ENCODE measurements around the gene GRAMD2B.
"Not testable (repeated sequence)": the region's sequence is repeated elsewhere in the genome, so short reads cannot be mapped to it uniquely, and the experiment has no call there.

The GRAMD2B gene

DNA sequence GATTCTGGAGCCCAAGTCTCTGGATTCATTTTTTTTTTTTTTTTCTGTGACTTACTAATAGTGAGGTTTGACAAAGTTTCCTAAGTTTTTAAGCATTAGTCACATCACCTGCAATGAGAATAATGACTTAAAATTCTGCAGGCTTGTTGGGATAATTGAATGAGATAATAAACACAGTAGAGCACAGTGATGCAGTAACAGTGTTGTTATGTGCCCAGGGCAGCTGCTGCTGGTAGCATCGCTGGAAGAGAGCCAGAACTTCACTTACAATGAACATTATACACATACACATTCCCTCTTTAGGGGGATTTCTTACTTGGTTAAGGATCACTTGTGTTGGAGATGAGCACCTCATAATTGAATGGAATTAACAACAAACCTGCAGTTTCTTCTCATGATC lies 92.9 kb downstream of the GRAMD2B start:
- DNase-seq = no peak

DNA sequence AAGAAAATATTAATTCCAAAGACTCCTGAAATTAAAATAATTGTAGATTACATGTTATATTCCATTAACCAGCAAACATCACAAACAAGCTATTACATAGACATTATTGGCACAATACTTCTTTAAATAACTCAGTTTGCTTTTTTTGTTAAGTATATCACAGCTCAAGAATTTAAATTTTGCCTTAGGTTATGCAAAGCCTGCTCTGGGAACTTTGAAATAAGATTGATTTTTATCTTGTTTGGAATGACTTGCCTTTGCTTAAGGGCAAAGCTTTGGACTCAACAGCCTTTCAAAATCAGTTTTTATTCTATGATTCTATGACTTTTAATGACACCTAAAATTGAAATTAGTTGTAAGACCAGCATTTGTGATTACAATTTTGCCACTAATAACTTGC lies 93.6 kb downstream of the GRAMD2B start:
- no peak for DNase-seq

DNA sequence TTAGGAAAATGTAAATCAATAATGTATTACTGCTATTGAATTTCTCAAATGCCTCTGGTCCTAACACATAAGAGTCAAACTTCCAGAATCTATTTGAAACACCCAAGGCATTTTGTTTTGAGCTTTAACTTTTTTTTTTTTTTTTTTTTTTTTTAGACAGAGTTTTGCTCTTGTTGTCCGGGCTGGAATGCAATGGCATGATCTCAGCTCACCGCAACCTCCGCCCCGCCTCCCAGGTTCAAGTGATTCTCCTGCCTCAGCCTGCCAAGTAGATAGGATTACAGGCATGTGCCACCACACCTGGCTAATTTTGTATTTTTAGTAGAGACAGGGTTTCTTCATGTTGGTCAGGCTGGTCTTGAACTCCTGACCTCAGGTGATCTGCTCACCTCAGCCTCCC lies 96.0 kb downstream of the GRAMD2B start:
- not testable (repeated sequence) for DNase-seq

DNA sequence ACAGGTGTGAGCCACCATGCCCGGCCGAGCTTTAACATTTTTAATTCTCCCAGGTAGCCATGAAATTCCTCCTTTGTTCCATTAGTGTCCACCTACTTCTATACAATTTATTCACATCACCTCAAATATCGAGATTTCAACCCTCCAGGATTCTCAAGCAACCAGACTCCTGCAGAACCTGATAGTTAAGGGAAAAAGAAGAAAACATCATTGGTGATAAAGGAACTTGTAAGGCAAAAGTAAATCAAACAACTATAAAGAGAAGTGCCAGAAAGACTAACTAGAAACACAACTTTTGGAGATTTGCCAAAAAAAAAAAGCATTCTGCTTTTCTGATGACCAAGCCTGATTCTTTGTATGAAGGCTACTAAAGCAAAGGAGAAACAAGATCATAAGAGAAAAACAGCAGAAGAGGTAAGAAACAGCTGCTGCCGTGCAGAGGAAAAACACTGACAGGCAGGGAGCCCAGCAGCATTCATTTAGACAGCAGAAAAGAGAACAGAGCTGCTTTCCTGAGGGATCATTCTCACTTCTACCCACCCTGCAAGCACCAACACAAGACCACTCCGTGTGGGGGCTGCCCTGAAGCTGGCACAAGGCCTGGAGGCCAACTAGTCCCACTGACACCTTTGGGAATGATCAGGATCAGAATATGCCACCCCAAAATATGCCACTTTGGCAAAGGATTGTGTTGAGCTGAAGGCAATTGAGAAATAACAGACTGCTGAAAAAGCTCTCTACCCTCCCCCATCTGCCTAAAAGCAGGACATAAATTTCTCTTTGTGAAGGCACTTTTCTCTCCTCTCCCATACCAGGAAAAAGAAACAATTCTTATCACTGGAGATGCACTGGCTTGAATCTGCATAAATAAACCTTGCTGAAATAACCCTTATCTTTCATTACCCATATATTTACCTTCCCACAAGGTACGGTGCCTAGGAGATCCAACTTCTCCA lies 96.7 kb downstream of the GRAMD2B start:
- DNase-seq = no peak

DNA sequence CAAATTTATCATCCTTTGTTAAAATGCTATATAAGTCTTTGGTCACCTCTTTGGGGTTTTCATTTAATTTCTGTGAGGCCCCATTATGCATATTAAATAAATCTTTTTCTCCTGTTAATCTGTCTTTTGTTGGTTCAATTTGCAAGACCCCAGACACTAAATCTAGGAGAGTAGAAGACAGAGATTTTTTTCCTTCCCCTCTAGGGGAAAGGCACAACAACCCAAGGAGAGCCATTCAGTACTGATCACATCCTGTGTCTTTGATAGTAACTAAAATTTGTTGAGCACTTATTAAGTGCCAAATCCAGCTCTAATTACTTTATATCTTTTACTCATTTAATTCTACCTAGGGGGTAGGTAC lies 97.4 kb downstream of the GRAMD2B start:
- DNase-seq = no peak

DNA sequence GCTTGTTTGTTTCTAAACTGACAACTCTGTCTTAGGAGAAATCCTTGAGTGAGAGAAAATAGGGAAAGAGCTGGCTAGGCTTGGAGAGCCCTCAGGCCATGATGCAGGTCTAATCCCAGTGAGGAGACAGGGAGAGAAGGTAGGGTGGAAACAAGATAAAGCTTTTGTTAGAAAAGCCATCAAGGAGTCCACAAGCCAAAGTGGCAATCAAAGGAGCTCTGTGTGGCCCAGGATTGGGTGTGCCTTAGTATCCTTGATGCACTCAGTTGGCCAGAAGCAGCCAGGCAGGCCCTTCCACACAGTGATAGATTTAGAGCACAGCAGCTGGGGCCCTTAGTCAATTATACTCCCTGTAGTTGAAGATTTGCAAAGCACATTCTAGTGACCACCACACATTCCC lies 97.9 kb downstream of the GRAMD2B start:
- no peak for DNase-seq

DNA sequence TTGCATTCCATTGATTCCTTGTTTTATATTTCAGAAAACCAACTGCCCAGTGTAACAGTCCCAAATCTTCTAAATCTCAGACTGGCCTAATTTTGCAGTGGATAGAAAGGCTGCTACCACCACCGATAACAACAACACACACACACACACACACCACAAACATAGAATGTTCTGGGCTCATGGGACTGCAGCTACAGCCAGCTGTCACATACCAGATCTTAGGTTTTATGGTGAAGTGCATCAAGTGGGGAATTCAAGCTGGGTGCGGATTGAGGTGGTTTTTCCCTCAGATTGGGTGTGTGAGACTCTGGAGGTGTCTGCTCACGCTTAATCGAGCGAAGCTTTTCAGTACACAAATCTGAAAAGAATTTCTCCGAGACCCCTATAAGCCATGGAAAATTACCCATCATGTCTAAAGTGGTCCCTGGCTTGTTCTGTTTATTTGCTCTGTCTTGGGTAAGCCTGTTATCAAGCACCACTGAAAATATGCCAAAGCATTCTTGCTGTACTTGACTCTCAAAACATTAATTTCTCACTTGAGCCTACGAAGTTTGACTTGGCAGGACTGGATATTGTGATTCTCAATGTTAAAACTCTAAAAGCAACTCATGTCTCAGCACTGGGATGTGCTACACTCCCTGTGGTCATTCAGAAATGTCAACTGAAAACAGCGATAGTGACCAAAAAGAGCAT lies 100.8 kb downstream of the GRAMD2B start:
- DNase-seq = no peak

DNA sequence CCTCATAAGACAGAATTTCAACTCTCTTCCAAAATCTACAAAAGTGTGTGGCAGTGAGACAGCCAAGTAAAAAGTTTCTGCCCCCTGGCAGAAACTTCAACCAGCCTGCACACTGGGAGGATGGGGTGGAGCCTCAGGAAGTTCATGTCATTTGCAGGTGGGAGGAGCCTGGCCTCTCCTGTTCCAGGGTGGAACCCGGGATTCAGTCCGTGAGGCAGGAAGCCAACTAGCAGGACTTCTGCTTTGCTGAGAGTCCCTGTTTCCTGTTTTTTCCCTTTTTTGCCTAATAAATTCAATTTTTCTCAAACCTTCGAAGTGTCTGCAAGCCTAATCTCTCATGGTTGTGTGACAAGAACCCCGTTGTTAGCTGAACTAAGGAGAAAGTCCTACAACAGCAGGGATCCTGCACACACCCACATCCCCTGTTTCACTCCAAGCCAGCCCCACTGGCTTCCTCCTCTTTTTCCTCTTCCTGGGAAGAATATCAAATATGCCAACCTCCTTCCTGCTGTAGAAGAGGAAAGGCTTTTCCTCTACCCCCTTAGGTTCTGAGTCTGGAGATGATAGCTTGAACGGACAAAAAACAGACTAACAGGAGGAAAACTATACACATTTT lies 102.5 kb downstream of the GRAMD2B start:
- no peak for DNase-seq

DNA sequence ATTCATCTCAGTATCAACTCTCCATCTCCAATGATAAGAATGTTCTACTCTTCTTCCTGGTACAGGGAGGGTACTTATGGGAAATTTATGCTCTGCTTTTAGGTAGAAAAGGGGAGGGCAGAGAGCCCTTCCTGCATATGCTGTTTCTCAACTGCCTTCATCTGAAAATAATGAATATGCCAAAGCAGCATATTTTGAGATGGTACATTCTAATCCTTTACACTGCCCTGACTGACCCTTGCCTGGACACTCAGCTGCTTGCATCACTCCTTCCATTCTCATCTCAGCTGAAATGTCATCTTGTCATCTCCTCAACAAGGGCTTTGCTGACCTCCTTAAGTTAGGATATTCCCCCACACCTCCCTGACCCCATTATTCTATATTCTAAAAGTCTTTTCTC lies 103.3 kb downstream of the GRAMD2B start:
- no peak for DNase-seq

DNA sequence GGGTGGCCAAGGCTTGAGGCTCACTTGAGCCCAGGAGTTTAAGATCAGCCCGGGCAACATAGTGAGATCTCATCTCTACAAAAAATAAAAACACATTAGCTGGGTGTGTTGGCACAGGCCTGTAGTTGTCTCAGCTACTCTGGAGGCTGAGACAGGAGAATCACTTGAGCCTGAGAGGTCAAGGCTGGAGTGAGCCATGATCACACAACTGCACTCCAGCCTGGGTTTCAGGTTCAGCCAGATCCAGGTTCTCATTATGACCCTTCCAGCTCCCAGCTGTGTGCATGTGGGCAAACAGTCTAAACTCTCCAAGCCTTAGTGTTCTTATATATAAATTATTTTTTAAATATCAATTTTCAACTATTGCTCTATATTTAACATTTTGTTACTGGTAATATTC lies 103.9 kb downstream of the GRAMD2B start:
- no peak for DNase-seq

DNA sequence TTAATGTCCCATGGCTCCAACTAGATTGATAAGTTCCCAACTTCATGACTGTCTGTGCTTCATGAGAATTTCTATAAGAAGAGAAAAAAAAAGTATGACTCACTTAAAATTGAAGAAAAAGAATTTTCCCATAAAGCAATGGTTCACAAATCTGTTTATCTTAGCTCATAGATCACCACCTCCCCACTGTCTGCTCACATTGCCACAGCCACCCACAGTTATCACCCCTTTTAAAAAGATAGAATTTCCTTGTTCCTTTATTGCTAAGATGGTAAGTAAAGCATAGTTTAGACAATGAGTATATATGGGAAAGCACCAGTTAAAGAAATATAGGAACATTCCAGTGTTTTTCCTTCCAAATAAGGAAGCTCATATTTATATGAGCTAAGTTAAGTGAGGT lies 104.7 kb downstream of the GRAMD2B start:
- no peak for DNase-seq

DNA sequence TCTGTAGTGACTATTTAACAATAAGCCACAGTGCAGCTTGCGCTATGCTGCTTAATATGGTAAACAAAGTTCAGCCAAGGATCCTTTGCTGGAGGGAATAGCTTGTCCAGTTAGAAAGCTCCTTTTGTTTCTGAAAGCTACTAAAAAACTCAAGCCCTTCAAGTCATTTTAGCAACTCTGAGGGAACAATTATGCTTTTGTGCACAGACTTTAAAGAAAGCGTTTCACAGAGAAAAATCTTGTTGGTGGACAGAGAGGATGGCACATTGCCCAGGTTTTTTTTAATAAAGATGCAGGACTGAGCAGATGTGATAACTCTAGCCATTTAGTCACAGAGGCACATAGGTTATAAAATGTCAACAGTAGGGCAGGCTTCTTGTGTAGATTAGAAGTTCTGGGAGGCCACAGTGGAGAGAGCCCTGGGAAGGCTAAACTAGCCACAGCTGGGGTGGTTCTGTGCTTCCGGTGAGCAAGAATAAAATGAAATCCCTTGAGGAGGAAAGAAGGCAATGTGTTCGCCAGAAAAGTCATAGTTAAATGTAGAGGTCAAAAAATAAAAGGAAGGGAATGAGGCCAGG lies 108.4 kb downstream of the GRAMD2B start:
- no peak for DNase-seq

DNA sequence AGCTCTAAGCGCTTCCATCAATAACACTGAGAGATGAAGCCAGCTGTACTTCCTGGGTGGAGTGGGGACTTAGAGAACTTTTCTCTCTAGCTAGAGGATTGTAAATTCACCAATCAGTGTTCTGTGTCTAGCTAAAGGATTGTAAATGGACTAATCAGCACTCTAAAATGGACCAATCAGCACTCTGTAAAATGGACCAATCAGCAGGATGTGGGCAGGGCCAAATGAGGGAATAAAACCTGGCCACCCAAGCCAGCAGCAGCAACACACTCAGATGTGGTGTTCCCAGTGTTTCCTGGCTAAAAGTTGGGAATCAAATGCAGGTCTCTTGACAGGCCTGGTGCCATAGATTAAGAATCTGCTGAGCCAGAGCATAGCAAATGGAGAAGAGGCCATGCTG lies 111.3 kb downstream of the GRAMD2B start:
- DNase-seq = no peak

DNA sequence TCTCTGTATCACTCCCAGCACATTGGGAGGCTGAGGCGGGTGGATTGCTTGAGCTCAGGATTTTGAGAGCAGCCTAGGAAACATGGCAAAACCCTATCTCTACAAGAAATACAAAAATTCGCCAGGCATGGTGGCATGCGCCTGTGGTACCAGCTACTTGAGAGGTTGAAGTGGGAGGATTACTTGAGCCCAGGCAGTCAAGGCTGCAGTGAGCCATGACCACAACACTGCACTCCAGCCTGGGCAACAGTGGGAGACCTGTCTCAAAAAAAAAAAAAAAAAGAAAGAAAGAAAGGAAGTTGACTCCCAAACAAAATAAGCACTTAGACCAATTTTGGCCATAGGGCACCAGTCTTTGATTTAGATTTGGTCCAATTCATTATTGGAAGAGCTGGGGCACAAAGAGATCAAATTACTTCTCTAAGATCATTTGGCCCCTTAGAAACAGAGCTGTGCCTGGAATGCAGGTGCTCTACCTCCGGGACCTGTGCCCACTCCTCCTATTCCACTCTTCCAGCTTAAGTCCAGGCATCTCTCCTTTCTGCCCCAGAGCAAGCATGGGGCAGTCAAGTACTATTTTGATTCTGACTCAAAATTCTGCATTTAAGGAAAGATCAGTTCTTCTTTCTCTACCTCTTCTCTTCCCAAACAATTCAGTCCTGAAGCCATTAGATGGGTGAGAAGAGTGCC lies 112.8 kb downstream of the GRAMD2B start:
- DNase-seq = no peak

DNA sequence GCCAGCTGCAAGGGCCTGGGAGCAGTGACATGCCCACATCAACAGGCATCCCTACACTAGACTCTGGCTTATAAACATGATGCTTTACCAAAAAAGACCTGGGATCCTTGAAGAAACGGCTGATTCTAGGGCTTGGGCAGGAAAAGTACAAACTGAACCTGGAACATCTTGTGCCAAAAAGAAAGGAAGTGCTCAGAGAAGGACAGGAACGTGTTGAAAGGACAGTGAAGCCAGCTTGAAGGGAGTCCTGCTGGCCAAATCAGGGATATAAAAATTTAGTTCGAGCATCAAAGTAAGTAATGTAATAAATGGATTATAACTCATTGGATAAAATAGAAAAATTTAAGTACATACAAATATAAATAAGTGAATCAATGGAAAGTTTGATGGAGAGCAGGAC lies 113.7 kb downstream of the GRAMD2B start:
- DNase-seq = no peak

DNA sequence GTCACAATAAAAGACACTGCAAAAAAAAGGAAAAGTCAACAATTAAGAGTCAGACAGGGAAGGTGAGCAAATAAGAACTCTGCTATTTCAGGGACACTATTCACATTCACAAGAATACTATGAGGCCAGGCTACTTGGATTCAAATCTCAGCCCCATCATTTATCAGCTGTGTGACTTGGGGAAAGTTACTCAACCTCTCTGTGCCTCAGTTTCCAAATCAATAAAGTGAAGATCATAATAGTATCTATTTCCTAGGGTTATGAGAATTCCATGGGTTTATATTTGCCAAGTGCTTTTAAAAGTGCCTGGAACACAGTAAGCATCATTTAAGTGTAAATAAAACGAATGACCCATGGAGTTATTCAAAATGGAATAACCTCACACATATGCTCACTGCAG lies 115.4 kb downstream of the GRAMD2B start:
- DNase-seq = no peak

DNA sequence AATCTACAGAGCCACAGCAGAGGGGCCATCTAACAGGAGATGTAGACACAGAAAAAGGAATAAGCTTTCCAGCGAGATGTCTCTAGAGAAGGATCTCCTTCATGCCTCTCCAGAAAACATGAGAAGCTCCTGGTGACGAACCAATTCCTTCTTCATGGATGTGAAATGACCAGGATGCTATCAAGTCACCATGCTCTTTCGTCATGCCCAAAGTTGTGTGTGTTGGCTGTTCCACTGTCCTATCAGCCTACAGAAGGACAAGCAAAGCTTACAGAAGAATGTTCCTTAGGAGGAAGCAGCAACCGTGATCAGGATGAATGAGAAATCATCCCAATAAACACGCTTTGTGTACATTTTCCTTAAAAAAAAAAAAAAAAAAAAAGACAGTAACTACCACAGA lies 117.4 kb downstream of the GRAMD2B start:
- DNase-seq = no peak

DNA sequence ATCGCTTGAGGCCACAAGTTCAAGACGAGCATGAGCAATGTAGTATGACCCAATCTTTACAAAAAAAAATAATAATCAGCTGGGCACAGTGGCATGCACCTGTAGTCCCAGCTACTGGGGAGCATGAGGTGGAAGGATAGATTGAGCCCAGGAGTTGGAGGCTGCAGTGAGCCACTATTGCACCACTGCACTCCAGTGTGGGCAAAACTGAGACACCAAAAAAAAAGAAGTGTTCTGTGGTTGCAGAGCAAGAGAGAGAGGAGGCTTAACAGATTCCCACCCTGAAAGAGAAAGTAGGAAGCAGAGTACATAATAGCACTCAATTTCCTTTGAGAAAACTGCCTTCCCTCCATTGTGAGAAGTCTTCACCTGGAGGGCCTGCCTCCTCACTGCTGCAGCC lies 119.2 kb downstream of the GRAMD2B start:
- no peak for DNase-seq

DNA sequence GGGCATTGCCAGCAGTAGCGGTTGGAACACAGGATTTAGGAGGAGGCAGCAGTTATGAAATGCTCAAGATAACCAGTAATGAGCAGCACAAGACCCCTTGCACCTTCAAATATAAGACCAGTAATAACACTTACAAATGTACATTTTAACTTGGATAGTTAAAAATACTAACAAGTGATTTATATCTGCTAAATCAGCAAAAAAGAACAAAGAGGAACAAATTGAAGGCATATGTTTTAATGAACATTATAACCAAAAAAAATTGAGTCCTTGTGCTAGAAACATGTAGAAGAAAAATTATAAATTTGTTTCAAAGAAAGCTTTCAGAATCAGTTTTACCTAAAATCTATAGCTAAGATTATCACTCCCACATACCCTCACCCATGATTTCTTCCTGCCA lies 119.8 kb downstream of the GRAMD2B start:
- DNase-seq = no peak

DNA sequence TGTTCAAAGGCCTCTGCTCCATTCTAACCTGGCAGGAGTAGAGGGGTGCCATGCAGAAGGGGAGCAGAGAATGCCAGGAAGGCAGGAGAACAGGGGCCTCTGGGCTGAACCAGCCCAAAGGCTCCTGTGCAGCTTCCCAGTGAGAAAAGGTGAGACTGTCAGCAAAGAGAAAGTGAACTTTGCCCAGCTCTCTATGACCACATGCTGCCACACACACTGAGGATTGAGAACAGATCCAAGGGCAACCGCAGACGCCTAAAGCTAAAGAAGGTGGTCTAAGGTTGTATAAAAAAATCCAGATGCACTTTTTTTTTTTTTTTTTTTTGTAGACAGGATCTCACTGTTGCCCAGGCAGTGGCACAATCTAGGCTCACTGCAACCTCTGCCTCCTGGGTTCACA lies 120.5 kb downstream of the GRAMD2B start:
- DNase-seq = no peak
